GM18858 (cell line): Measurements from ENCODE around the gene KLRC4.
"Not testable (repeated sequence)": the region's sequence is repeated elsewhere in the genome, so short reads cannot be mapped to it uniquely, and the experiment has no call there.

Experiments
- ATAC-seq: cut with Tn5 transposase; IDR thresholded peaks from one replicate; pipeline ENCODE4 v1.9.1; 2021; ENCODE audit not compliant: unreplicated experiment

KLRC4 gene

DNA sequence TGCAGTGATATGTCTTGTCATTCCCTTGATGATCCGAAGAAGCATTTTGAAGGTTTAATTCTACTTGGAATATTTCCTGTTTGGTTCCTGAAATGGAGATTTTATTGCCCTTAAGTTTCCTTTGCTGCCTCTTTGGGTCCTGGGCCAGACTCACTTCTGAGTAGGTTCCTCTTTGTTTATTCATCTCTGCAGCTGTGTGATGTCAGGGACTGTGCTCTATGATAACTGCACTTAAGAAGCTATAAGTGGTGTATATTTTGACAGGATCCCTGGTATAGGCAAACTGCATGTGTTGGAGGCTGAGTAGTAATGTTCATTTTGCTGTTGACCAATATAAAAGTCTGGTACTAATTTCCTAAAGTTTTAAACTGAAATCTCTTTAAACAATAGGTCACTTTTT lies at the start of gene KLRC4:
TSS of gene KLRC4 (minus strand) at position 366 of the 400 bp plus-strand sequence. CDS start at position 184, 182 bp downstream.
- no peak for ATAC-seq

DNA sequence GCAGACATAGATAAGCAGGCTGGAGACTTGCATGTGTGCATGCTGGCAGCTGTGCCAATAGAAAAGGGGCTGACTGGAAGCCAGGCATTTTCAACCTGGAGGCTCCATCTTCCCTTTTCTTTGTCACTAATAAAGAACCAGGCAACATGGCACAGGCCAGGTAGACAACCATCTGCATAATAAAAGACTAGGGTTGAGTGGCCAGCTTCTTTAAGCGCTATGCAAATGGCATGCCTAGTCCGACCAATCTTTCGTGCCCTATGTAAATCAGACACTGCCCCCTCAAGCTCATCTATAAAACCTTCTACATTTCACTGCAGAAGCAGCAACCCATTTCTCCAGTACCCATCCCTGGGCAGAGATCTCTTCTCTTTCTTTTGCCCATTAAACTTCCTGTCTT lies 48.2 kb upstream of the KLRC4 start:
- no peak for ATAC-seq

GRCh38 chr12:10456856-10457255 lies 47.3 kb upstream of the KLRC4 start:
- ATAC-seq, result no peak

DNA sequence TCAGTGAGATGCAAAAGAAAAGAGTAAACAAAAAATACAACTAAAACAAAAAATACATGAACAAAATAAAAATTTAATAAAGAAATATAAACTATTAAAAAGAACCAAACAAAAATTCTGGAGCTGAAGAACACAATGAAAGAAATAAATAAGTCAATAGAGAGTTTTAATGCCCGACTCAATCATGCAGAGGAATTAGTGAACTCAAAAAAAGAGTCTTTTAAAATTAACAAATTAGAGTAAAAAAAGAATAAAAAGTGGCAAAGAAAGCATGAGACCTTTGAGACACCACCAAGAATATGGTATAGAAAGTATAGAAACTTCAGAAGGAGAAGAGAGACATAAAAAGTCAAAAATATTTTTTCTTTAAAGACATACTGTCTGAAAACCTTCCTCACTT lies 46.2 kb upstream of the KLRC4 start:
- ATAC-seq, result no peak

DNA sequence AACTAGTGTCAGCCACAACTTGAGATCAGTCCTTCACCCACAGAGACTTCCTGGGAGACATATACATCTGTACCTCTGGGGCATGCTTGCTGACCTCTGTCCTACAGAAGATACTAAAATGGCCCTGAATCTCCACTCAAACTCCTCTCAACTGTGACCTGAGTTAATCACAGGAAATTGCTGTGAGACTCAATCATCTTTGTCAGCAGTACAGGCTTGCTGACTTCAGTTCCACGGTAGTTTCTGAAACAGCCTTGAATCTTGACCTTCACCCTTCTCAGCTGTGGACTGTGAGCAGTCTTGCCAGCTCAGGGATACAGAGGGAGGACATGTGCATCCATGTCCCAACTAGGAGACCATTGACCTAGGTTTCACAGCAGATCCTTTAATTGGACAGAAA lies 45.0 kb upstream of the KLRC4 start:
- no peak for ATAC-seq

GRCh38 chr12:10453156-10453555 lies 43.6 kb upstream of the KLRC4 start, which contains the start of gene KLRC1:
TSS of gene KLRC1 (minus strand) at chr12:10453377. CDS start at chr12:10451156, 2,221 bp downstream.
- ATAC-seq, result no peak

DNA sequence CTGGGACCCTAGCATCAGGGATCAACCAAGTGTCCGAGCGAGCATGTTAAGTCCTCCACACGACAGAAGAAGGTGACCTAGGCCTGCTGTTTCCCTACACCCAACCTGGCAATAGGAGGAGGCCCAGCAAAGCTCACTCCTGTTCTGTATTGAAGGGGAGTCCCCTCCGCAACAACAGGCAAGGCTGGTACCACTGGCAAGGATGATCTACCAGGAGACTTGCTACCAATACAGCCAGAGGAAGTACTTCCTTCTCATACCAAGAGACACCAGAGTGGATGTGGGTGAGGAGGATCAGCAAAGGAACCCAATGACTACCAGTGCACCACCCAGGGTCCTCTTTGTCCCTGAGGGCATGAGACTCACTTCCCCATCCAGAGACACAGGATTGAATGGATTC lies 38.7 kb upstream of the KLRC4 start:
- ATAC-seq, result no peak

DNA sequence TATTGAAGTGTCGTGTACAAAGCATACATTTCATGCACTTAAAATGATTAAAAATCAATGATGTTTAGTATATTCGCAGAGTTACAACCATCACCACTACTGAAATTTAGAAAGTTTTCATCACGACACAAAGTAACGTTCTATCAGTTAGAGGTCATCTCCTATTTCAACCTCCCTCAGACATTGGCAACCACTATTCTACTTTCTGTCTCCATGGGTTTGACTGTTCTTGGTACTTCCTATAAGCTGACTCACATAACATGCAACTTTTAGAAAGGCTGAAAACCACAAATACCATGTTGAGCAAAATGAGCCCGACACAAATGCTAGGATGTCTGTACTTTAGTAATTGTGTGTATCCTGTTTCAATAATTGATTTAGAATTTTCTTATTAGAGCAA lies 36.5 kb upstream of the KLRC4 start:
- ATAC-seq, result not testable (repeated sequence)

GRCh38 chr12:10441144-10441543 lies 31.6 kb upstream of the KLRC4 start:
- not testable (repeated sequence) for ATAC-seq

- not testable (repeated sequence) for ATAC-seq
Measured at GRCh38 chr12:10439608-10440274, 30.2 kb upstream of the KLRC4 start.

GRCh38 chr12:10437601-10438000 lies 28.0 kb upstream of the KLRC4 start:
- ATAC-seq, result not testable (repeated sequence)

DNA sequence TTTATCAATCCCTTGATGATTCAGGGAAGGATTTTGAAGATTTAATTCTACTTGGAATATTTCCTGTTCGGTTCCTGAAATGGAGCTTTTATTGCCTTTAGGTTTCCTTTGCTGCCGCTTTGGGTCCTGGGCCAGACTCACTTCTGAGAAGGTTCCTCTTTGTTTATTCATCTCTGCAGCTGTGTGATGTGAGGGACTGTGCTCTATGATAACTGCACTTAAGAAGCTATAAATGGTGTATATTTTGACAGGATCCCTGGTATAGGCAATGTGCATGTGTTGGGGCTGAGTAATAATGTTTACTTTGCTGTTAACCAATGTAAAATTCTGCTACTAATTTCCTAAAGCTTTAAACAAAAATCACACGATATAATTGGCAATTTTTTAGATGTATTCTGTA lies 26.3 kb upstream of the KLRC4 start, which contains the start of gene KLRC2:
TSS of gene KLRC2 (minus strand) at position 195 of the 400 bp plus-strand sequence. CDS start at position 171, 24 bp downstream.
- ATAC-seq, result not testable (repeated sequence)

- ATAC-seq, result not testable (repeated sequence)
Measured at GRCh38 chr12:10430623-10431022, 21.1 kb upstream of the KLRC4 start.

DNA sequence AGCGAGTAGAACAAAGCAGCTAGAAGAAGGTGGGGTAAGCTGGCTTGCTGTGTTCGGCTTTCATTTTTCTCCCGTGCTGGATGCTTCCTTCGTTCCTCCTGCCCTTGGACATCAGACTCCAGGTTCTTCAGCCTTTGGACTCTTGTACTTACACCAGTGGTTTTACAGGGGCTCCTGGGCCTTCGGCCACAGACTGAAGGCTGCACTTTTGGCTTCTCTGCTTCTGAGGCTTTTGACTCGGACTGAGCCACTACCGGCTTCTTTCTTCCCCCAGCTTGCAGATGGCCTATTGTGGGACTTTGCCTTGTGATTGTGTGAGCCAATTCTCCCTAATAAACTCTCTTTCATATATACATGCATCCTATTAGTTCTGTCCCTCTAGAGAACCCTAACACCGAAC lies 16.4 kb upstream of the KLRC4 start:
- ATAC-seq, result not testable (repeated sequence)

DNA sequence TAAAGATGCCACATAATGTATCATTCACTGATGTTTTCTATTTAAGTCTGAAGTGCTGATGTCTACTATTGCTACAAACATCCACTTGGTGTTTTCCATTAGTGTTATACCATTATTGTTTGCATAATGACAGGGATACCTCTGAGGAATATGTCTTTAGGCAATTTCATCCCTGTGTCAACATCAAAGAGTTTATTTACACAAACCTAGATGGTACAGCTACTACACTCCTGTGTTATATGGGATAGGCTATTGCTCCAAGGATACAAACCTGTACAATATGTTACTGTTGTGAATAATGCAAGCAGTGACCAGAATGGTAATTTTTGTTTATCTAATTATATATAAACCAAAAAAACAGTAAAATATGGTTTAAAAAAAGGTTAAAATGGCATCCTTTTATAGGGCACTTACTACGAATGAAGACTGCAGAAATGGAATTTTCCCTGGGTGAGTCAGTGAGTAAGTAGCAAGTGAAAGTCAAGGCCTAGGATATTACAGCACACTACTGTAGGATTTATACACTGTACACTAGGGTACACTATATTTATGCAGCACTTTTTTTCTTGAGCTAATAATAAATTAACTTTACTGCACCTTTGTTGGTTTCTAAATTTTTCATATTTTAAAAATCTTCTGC lies 14.8 kb upstream of the KLRC4 start:
- ATAC-seq, result not testable (repeated sequence)

DNA sequence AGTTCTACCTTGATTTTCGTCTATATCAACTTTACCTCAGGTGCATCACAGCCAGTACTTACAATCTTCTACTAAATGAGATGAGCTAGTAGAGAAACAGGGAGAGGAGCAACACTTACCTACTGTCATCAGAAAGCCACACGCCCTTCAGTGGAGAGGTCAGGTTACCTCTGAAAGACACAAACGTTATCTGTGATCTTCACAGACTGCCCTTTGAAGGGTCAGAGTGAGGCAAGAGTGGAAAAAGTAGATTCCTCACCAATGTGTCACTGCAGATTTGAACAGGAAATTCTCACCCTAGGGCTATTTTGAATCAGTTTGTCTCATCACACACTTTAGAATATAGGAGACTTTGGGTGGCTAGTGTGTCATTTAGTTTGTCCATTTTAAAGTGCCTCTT lies 12.6 kb upstream of the KLRC4 start:
- ATAC-seq, result not testable (repeated sequence)

DNA sequence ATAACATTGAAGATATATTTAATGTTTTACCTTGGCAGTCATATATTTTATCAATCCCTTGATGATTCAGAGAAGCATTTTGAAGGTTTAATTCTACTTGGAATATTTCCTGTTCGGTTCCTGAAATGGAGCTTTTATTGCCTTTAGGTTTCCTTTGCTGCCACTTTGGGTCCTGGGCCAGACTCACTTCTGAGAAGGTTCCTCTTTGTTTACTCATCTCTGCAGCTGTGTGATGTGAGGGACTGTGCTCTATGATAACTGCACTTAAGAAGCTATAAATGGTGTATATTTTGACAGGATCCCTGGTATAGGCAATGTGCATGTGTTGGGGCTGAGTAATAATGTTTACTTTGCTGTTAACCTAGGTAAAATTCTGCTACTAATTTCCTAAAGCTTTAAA lies 10.8 kb upstream of the KLRC4 start, which contains the start of gene KLRC3:
TSS of gene KLRC3 (minus strand) at position 262 of the 400 bp plus-strand sequence. CDS start at position 217, 45 bp downstream.
- not testable (repeated sequence) for ATAC-seq

- no peak for ATAC-seq
Measured at GRCh38 chr12:10408842-10409241, 715 bp downstream of the KLRC4 start.

DNA sequence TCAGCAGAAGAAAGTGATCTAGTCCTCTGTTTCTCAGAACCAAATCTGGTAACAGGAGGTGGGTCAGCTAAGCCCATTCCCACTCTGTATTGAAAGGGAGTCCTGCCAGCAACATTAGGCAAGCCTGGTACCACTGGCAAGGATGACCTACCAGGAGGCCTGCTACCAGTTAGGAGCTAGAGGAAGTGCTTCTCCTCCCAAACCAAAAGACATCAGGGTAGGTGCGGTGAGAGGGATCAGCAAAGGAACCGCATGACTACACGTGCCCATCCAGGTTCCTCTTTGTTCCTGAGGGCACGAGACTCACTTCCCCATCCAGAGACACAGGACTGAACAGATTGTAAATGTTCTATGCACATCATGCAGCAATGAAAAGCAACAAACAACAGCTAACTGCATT lies 2.8 kb downstream of the KLRC4 start:
- no peak for ATAC-seq

DNA sequence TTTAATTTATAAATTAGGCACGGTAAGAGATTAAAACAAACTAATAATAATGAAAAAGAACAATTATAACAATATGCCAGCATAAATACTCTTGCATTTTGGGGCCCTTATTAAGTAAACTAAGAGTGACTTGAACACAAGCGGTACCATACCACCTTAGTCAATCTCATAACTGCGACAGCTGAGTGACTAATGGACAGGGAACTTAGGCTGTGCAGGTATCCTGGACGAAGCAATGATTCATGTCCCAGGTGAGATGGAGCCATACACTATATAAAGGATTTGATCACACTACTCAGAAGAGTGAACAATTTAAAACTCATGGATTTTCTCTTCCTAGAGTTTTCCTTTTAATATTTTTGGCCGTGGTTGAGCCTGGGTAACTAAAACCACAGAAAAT lies 4.3 kb downstream of the KLRC4 start:
- no peak for ATAC-seq

DNA sequence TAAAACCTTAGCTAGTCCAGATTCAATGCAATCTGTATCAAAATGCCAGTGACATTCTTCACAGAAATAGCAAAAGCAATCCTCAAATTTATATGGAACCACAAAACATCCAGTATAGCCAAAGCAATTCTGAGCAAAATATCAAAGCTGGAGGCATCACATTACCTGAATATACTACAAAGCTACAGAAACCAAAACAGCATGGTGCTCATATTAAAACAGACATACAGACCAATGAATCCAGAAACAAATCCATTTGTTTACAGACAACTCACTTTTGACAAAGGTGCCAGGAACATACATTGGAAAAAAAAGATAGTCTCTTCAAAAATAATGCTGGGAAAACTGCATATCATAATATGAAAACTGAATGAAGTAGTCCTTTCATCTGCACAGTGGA lies 4.8 kb downstream of the KLRC4 start:
- no peak for ATAC-seq

DNA sequence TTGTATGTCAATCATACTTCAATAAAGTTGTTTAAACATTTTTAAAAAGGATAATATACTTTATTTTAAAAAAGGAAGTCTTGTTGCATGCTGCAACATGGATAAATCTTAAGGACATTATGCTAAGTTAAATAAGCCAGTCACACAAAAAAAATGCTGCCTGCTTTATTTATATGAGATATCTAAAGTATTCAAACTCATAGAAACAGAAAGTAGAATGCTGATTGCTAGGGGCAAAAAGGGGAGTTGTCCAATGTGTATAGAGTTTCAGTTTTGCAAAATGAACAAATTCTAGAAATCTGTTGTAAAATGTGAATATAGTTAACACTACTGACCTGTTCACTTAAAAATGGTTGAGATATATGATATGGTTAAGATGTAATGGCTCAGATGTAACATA lies 8.7 kb downstream of the KLRC4 start:
- no peak for ATAC-seq
